ENCODE measurements around the gene FBXL16. TPM values are rescaled to one million over a fixed set of nuclear protein-coding genes. Genes with fewer than 3 reads are reported as not detected.
A peak's percentile ranks its signal among the peaks of the same experiment; 100 is the strongest.

FBXL16 gene
- total RNA-seq, 1 experiment from 2014 or later: not detected

GRCh38 chr16:661184-661821 is 44.3 kb downstream of the FBXL16 start:
- Histone ChIP-seq H3K36me3 (peaks cover 44% of the 10 kb centered on the region), H3K4me1 (replicated peaks) (no peaks in the 10 kb centered on the region), H3K27ac (no peak overlapping the region), H3K27me3 (replicated peaks) (no peaks in the 10 kb centered on the region), H3K9me3 (replicated peaks) (no peaks in the 10 kb centered on the region), H3K4me3 (no peak overlapping the region)
- DNase-seq (ENCODE audit: low read depth in 1 of 2, low spot score in 2 of 2): no peak

- H3K27me3 ChIP-seq (replicated peaks): no peaks in the 10 kb centered on the region
- H3K4me1 ChIP-seq (replicated peaks): no peaks in the 10 kb centered on the region
- H3K4me3 ChIP-seq: no peak overlapping the region
- H3K27ac ChIP-seq: no peak overlapping the region
- H3K36me3 ChIP-seq: peaks cover 48% of the 10 kb centered on the region
- no peak for DNase-seq (ENCODE audit: low read depth in 1 of 2, low spot score in 2 of 2)
- H3K9me3 ChIP-seq (replicated peaks): no peaks in the 10 kb centered on the region
These were observed 45.0 kb downstream of the FBXL16 start for GRCh38 chr16:660459-661183.

- Histone ChIP-seq H3K27me3 (replicated peaks) (no peaks in the 10 kb centered on the region), H3K4me3 (no peak overlapping the region), H3K9me3 (replicated peaks) (no peaks in the 10 kb centered on the region), H3K4me1 (replicated peaks) (no peaks in the 10 kb centered on the region), H3K27ac (no peak overlapping the region), H3K36me3 (peaks cover 53% of the 10 kb centered on the region)
- no peak for DNase-seq (ENCODE audit: low read depth in 1 of 2, low spot score in 2 of 2)
These were observed 45.5 kb downstream of the FBXL16 start for GRCh38 chr16:660132-660458.

- H3K4me3 ChIP-seq: no peak overlapping the region
- no peaks in the 10 kb centered on the region for H3K27me3 ChIP-seq (replicated peaks)
- H3K9me3 ChIP-seq (replicated peaks): no peaks in the 10 kb centered on the region
- no peaks in the 10 kb centered on the region for H3K4me1 ChIP-seq (replicated peaks)
- peaks cover 58% of the 10 kb centered on the region for H3K36me3 ChIP-seq
- no peak for DNase-seq (ENCODE audit: low read depth in 1 of 2, low spot score in 2 of 2)
- H3K27ac ChIP-seq: no peak overlapping the region
These were observed 46.0 kb downstream of the FBXL16 start for GRCh38 chr16:659618-660017.

- no peak overlapping the region for H3K27ac ChIP-seq
- no peaks in the 10 kb centered on the region for H3K9me3 ChIP-seq (replicated peaks)
- no peaks in the 10 kb centered on the region for H3K27me3 ChIP-seq (replicated peaks)
- no peak overlapping the region for H3K4me3 ChIP-seq
- DNase-seq (ENCODE audit: low read depth in 1 of 2, low spot score in 2 of 2): no peak
- no peaks in the 10 kb centered on the region for H3K4me1 ChIP-seq (replicated peaks)
- H3K36me3 ChIP-seq: peaks cover 59% of the 10 kb centered on the region
These were observed 46.7 kb downstream of the FBXL16 start for GRCh38 chr16:658679-659571.

DNA sequence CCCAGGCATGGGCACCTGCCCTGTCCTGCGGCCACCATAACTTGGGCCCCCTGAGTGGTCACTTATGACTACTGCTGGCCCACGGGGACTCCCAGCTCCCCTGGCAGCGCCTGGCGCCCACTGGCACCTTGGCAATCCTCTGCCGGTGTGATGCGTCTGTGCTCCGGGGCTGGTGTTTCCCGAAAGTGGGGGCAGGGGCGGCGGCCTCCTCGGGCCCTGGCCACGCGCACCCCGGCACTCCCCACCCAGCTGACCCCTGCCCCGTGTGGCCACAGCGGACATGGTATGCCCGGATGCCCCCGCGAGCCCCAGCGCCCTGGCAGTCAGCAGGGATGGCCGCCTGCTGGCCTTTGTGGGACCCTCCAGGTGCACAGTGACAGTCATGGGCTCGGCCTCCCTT is 48.1 kb downstream of the FBXL16 start:
- no peak for DNase-seq (ENCODE audit: low read depth in 1 of 2, low spot score in 2 of 2)
- Histone ChIP-seq H3K4me1 (replicated peaks) (no peaks in the 10 kb centered on the region), H3K27me3 (replicated peaks) (no peaks in the 10 kb centered on the region), H3K4me3 (no peak overlapping the region), H3K36me3 (peaks cover 70% of the 10 kb centered on the region), H3K27ac (no peak overlapping the region), H3K9me3 (replicated peaks) (no peaks in the 10 kb centered on the region)

- H3K9me3 ChIP-seq (replicated peaks): no peaks in the 10 kb centered on the region
- peaks cover 12% of the 10 kb centered on the region for H3K4me1 ChIP-seq (replicated peaks)
- H3K27me3 ChIP-seq (replicated peaks): no peaks in the 10 kb centered on the region
- no peak overlapping the region for H3K4me3 ChIP-seq
- DNase-seq (ENCODE audit: low read depth in 1 of 2, low spot score in 2 of 2): no peak
- peaks cover 73% of the 10 kb centered on the region for H3K36me3 ChIP-seq
- H3K27ac ChIP-seq: no peak overlapping the region
These were observed 51.6 kb downstream of the FBXL16 start for GRCh38 chr16:654034-654433.

DNA sequence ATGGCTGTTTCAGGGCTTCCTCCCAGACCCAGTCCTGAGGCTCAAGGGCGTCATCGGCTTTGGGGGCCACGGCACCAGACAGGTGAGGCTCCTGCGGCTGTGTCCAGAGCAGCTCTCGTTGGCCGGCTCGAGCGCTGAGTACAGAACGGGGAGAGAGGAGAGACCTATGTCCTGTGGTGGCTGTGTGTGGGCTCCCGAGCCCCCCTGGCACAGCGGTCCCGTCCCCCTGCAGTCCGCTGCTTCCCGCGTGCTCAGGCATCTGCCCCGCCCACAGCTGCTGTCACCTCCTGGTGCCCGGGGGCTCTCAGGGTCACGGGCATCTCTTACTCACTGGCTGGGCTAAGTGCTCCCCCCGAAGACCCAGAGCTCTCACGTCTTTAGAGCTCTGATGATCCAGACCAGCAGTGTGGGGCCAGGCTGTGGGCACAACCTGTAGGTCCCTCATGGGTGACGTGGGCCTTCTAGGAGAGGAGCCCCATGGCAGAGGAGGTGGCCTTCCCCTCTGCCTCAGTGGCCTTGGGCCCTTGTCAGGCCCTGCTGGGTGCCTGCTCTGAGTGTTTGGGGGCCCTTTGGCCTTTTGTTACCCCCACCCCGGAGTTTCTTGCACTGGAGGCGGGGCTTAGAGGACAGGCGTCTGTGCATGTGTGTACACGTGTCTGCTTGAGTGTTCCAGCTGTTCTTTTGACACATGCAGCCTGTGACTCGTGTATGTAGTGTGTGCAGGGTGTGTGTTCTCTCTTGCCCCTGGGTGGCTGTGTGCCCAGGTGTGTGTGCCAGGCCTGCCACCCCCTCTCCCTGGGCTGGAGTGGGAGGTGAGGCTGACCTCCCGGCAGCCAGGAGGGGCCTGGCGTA is 52.9 kb downstream of the FBXL16 start:
- Histone ChIP-seq H3K9me3 (replicated peaks) (no peaks in the 10 kb centered on the region), H3K4me1 (replicated peaks) (peaks cover 25% of the 10 kb centered on the region), H3K27me3 (replicated peaks) (no peaks in the 10 kb centered on the region), H3K27ac (no peak overlapping the region), H3K4me3 (no peak overlapping the region), H3K36me3 (peaks cover 66% of the 10 kb centered on the region)
- DNase-seq (ENCODE audit: low read depth in 1 of 2, low spot score in 2 of 2): no peak

GRCh38 chr16:651844-652243 is 53.8 kb downstream of the FBXL16 start:
- Histone ChIP-seq H3K27ac (no peak overlapping the region), H3K36me3 (peaks cover 57% of the 10 kb centered on the region), H3K4me1 (replicated peaks) (peaks cover 25% of the 10 kb centered on the region), H3K27me3 (replicated peaks) (no peaks in the 10 kb centered on the region), H3K9me3 (replicated peaks) (no peaks in the 10 kb centered on the region), H3K4me3 (no peak overlapping the region)
- no peak for DNase-seq (ENCODE audit: low read depth in 1 of 2, low spot score in 2 of 2)

DNA sequence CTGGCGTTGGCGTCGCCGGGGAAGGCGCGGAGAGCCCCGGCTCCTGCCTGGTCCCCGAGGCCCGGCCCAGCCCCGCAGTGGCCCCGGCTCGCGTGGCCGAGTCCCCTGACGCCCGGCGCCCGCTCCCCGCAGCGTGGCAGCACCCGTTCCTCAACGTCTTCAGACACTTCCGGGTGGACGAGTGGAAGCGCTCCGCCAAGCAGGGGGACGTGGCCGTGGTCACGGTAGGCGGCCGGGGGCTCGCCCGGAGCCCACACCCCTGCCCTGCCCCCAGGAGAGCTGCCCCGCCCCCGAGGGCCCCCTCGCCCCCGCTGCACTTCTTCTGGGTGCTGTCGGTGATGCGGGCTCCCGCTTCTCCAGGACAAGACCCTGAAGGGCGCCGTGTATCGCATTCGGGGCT is 56.0 kb downstream of the FBXL16 start:
- Histone ChIP-seq H3K36me3 (peaks cover 38% of the 10 kb centered on the region), H3K27ac (peak overlapping the region; percentile 75), H3K4me3 (peak overlapping the region; percentile 81), H3K4me1 (replicated peaks) (peaks cover 25% of the 10 kb centered on the region), H3K9me3 (replicated peaks) (no peaks in the 10 kb centered on the region), H3K27me3 (replicated peaks) (peaks cover 4% of the 10 kb centered on the region)
- no peak for DNase-seq (ENCODE audit: low read depth in 1 of 2, low spot score in 2 of 2)

DNA sequence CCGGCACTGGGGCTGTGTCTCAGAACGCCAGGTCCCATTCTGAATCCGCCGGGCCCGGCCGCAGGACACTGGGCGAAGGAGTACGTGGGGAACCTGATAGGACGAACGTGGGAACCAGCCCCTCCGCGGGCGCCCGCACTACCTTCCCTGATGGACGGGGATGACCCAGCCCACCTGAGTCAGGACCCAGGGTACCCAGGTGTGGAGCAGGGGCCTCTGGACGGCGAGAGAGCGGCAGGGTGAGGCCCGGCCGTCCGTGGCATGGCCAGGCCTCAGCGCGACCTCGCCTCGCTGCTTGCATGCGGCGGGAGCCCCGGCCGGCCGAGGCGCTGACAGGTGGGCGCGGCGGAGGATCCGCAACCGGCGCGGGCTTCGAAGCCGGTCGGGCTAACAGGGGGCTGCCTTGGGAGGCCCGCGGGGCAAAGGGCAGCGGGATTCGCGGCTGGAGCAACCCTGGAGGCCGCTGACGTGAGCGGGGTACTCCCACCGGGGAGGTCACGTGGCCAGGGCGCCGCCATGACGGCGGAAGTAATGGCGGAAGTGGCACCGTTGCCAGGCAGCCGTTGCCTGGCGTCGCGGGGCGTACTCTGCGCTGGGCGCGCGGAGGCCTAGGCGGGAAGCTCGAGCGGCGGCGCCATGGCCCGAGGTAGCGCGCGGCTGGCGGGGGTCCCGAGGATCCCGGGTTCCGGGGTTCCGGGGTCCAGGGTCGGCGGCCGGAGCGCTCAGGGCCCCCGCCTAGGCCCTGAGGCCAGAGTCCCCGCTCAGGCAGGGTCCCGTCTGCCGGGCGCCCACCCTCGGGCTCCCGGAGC is 56.6 kb downstream of the FBXL16 start, which contains the start of gene WDR90:
Gene WDR90, plus strand, starts transcription at position 585 of the 809 bp plus-strand sequence. Its CDS starts 52 bp downstream, at position 637.
- peak; percentile 85 to 92 for DNase-seq (ENCODE audit: low read depth in 1 of 2, low spot score in 2 of 2)
- Histone ChIP-seq H3K27me3 (replicated peaks) (peaks cover 4% of the 10 kb centered on the region), H3K4me3 (peak within 1 kb of the TSS; percentile 81), H3K4me1 (replicated peaks) (peaks cover 25% of the 10 kb centered on the region), H3K27ac (peak within 1 kb of the TSS; percentile 75), H3K9me3 (replicated peaks) (no peaks in the 10 kb centered on the region), H3K36me3 (peaks cover 37% of the 10 kb centered on the region)

- Histone ChIP-seq H3K27ac (peak overlapping the region; percentile 75), H3K9me3 (replicated peaks) (no peaks in the 10 kb centered on the region), H3K4me1 (replicated peaks) (peaks cover 25% of the 10 kb centered on the region), H3K4me3 (peak overlapping the region; percentile 81), H3K27me3 (replicated peaks) (peaks cover 4% of the 10 kb centered on the region), H3K36me3 (peaks cover 30% of the 10 kb centered on the region)
- peak in 1 of 2 experiments; percentile 32 for DNase-seq (ENCODE audit: low read depth in 1 of 2, low spot score in 2 of 2)
These were observed 57.4 kb downstream of the FBXL16 start for GRCh38 chr16:648071-648780.
